GM12865 (cell line): ENCODE results near the gene GRIN3B.

Source experiments
- DNase-seq: peaks from one replicate; pipeline ENCODE4 v3.0.0; 2010; ENCODE audit warnings: low read depth
- H3K4me3 ChIP-seq: 2 replicates; pipeline ENCODE4 v1.5.1; 2011; ENCODE audit warnings: mild to moderate bottlenecking, low read depth, low read length, control low read depth
- TF ChIP-seq, protein P1 (sequence below): IDR thresholded peaks from 2 replicates; pipeline ENCODE4 v1.5.1; 2011; ENCODE audit warnings: low read length, control low read depth, low read depth, inconsistent platforms; ENCODE audit not compliant: insufficient read depth; ENCODE audit errors: missing control alignments

Gene GRIN3B

GRCh38 chr19:1049106-1049505 lies 48.9 kb downstream of the GRIN3B start:
- H3K4me3 ChIP-seq, result no peak overlapping the region
- no peak for DNase-seq
- TF ChIP-seq, protein P1, sequence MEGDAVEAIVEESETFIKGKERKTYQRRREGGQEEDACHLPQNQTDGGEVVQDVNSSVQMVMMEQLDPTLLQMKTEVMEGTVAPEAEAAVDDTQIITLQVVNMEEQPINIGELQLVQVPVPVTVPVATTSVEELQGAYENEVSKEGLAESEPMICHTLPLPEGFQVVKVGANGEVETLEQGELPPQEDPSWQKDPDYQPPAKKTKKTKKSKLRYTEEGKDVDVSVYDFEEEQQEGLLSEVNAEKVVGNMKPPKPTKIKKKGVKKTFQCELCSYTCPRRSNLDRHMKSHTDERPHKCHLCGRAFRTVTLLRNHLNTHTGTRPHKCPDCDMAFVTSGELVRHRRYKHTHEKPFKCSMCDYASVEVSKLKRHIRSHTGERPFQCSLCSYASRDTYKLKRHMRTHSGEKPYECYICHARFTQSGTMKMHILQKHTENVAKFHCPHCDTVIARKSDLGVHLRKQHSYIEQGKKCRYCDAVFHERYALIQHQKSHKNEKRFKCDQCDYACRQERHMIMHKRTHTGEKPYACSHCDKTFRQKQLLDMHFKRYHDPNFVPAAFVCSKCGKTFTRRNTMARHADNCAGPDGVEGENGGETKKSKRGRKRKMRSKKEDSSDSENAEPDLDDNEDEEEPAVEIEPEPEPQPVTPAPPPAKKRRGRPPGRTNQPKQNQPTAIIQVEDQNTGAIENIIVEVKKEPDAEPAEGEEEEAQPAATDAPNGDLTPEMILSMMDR, result no peak

DNA sequence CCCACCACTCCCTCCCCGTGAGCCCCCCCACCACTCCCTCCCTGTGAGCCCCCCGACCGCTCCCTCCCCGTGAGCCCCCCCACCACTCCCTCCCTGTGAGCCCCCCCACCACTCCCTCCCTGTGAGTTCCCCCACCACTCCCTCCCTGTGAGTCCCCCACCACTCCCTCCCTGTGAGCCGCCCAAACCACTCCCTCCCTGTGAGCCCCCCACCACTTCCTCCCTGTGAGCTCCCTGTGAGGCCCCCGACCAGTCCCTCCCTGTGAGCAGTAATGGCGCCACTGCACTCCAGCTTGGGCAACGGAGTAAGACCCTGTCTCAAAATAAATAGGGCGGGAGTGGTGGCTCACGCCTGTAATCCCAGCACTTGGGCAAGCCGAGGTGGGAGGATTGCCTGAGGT lies 49.6 kb downstream of the GRIN3B start:
- H3K4me3 ChIP-seq, result no peak overlapping the region
- TF ChIP-seq, protein P1, result no peak
- no peak for DNase-seq

DNA sequence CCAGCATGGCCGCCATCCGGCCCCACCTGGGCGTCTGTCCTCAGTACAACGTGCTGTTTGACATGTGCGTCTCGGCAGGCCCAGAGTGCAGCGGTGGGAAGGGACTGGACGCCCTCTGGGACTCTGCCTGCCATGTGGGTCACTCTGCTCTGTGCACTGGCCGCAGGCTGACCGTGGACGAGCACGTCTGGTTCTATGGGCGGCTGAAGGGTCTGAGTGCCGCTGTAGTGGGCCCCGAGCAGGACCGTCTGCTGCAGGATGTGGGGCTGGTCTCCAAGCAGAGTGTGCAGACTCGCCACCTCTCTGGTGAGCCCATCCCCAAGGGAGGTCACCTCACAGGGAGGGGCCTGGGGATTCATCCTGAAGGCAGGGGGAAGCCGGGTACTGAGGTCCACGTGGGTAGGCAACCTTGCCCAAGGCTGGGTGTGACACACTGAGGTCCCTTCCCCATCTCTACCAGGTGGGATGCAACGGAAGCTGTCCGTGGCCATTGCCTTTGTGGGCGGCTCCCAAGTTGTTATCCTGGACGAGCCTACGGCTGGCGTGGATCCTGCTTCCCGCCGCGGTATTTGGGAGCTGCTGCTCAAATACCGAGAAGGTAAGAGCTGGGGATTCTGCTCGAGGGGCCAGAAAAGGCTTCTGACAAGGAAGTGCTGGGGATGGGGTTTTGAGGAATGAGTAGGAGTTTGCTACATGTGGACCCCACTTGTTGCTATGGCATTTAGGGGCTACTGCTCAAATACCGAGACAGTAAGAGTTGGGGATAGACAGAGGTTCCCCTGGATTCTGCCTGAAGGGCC lies 51.0 kb downstream of the GRIN3B start:
- TF ChIP-seq, protein P1, result no peak
- H3K4me3 ChIP-seq, result no peak overlapping the region
- no peak for DNase-seq

DNA sequence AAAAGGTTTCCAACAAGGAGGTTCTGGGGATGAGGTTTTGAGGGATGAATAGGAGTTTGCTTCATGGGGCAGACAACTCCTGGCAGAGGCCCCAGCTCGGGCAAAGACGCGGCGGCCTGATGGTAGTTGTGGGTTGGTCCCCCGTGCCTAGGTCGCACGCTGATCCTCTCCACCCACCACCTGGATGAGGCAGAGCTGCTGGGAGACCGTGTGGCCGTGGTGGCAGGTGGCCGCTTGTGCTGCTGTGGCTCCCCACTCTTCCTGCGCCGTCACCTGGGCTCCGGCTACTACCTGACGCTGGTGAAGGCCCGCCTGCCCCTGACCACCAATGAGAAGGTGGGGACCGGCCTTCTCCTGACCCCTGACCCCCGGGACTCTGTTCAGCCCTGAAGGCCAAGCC lies 51.6 kb downstream of the GRIN3B start:
- DNase-seq, result no peak
- no peak overlapping the region for H3K4me3 ChIP-seq
- TF ChIP-seq, protein P1, result no peak

GRCh38 chr19:1052349-1052975 lies 52.2 kb downstream of the GRIN3B start:
- H3K4me3 ChIP-seq, result no peak overlapping the region
- DNase-seq, result no peak
- TF ChIP-seq, protein P1, result no peak

DNA sequence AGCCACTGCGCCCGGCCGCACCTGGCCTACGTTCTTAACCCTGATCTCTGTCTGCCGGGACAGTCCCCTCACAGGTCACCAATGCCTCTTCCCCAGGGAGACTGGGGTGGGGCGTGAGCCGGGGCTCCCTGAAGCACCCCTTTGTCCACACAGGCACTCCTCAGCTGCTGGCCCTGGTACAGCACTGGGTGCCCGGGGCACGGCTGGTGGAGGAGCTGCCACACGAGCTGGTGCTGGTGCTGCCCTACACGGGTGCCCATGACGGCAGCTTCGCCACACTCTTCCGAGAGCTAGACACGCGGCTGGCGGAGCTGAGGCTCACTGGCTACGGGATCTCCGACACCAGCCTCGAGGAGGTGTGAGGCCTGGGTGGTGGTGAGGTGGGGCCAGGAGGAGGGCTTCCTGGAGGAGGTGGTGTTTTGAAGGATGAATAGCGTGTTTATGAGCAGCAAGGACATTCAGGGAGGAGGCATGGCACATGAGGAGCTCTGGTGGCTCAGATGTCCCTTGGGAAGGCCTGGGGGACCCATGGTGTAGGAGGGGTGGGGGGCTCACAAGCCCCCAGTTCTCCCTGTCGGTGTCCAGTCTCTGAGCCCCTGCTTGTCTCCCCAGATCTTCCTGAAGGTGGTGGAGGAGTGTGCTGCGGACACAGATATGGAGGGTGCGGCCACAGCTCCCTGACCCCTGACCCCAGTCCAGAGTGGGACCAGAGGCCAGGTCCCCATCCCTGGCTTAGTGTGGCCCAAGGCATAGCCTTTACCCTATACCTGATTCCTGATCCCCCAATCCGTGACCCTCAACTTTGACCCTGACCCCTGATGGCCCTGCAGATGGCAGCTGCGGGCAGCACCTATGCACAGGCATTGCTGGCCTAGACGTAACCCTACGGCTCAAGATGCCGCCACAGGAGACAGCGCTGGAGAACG lies 53.2 kb downstream of the GRIN3B start:
- TF ChIP-seq, protein P1, result no peak
- no peak for DNase-seq
- no peak overlapping the region for H3K4me3 ChIP-seq
